Retinal pigment epithelial cell (primary cell): Measurements from ENCODE around the gene SFXN5.
A peak's percentile ranks its signal among the peaks of the same experiment; 100 is the strongest.
"Not testable (repeated sequence)": the region's sequence is repeated elsewhere in the genome, so short reads cannot be mapped to it uniquely, and the experiment has no call there.

Source experiments
- DNase-seq: peaks from one replicate; pipeline ENCODE4 v3.0.0-alpha.2; 2010; ENCODE audit warnings: low read depth
- H3K4me3 ChIP-seq: 2 replicates; pipeline ENCODE4 v1.5.1; 2011; ENCODE audit warnings: mild to moderate bottlenecking, low read length, control low read depth, moderate library complexity
- TF ChIP-seq, protein P1 (sequence below): conservative IDR thresholded peaks from 2 replicates; pipeline ENCODE4 v1.5.1; 2011; ENCODE audit warnings: low read depth, low read length, control low read depth, inconsistent platforms

Gene SFXN5

DNA sequence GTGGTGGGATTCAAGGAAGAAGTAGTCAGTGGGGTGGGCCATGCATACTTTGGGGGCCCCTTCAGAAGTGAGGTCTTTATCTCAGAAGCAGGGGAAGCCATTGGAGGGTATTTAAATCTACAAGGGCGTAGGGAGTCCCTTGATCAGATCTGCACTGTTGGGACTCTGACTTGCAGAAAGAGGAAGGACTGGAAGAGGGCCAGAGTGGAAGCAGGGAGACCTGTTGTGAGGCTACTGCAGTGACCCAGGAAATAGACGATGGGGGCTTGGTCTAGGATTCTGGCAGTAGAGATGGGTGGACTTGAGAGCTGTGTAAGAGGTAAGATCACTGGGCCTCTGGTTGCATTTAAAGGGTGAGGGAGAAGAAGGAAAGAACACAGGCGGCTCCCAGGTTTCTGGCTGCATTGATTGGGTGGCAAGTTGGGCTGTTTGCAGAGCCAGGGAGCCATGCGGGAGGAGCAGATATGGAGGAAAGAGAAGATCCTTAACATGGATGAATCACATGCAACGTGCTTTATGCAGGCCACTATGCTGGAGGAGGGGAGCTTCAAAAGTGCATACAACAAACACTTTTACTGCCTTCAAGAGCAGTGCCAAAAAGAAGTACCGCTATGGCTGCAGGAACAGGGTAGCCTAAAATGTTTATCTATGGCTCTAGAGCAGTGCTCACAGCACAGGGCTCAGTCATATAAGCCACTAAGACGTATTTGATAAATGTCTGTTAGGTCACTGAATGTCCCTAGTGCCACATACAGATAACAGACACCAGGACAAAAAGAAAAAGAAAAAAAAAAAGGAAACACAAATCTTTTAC is 2.3 kb downstream of the SFXN5 start:
- no peak for DNase-seq
- TF ChIP-seq, protein P1, sequence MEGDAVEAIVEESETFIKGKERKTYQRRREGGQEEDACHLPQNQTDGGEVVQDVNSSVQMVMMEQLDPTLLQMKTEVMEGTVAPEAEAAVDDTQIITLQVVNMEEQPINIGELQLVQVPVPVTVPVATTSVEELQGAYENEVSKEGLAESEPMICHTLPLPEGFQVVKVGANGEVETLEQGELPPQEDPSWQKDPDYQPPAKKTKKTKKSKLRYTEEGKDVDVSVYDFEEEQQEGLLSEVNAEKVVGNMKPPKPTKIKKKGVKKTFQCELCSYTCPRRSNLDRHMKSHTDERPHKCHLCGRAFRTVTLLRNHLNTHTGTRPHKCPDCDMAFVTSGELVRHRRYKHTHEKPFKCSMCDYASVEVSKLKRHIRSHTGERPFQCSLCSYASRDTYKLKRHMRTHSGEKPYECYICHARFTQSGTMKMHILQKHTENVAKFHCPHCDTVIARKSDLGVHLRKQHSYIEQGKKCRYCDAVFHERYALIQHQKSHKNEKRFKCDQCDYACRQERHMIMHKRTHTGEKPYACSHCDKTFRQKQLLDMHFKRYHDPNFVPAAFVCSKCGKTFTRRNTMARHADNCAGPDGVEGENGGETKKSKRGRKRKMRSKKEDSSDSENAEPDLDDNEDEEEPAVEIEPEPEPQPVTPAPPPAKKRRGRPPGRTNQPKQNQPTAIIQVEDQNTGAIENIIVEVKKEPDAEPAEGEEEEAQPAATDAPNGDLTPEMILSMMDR = no peak
- H3K4me3 ChIP-seq = peak overlapping the region; percentile 86

DNA sequence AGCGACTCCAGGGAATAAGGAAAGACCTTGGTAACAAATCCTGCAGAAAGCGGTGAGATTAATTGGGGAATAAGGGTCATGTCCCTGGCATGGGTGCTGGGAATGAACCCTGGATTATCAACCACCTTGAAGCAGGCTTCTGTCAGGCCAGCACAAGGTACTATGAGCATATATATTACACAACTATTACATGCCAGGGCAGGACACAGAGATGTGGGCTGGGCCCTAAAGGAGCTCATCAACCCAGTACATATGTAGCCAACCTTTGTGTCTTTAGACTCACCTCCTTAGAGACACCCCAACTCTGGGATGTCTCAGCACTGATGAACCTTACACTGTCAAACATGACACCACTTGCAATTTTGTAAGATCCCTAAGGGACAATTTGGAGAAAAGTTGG is 3.4 kb downstream of the SFXN5 start:
- no peak for DNase-seq
- TF ChIP-seq, protein P1 = no peak
- no peak overlapping the region for H3K4me3 ChIP-seq

DNA sequence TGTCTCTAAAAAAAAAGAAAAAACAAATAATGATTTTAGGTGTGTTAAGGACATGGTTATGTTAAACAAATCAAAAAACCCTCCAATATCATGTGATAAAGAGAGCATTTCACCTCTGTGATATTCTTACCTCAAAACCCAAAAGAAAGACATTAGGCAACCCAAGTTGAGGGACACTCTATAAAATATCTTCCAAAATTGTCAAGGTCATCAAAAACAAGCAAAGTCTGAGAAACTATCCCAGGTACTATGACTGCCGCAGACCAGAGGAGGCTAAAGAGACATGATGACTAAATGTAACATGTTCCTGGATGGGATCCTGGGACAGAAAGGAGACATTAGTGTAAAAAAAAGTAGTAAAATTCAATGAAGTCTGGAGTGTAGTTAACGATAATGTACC is 4.5 kb downstream of the SFXN5 start:
- no peak for DNase-seq
- no peak overlapping the region for H3K4me3 ChIP-seq
- TF ChIP-seq, protein P1 = no peak

DNA sequence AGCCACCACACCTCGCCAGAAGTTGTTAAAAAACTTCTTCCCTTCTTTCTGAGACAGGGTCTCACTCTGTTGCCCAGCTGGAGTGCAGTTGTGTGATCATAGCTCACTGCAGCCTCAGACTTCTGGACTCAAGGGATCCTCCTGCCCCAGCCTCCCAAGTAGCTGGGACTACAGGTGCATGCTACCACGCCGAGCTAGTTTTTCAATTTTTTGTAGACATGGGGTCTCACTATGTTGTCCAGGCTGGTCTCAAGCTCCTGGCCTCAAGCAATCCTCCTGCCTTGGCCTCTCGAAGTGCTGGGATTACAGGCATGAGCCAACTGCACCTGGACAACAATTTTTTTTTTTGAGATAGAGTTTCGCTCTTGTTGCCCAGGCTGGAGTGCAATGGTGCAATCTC is 6.4 kb downstream of the SFXN5 start:
- not testable (repeated sequence) for DNase-seq, H3K4me3 ChIP-seq

DNA sequence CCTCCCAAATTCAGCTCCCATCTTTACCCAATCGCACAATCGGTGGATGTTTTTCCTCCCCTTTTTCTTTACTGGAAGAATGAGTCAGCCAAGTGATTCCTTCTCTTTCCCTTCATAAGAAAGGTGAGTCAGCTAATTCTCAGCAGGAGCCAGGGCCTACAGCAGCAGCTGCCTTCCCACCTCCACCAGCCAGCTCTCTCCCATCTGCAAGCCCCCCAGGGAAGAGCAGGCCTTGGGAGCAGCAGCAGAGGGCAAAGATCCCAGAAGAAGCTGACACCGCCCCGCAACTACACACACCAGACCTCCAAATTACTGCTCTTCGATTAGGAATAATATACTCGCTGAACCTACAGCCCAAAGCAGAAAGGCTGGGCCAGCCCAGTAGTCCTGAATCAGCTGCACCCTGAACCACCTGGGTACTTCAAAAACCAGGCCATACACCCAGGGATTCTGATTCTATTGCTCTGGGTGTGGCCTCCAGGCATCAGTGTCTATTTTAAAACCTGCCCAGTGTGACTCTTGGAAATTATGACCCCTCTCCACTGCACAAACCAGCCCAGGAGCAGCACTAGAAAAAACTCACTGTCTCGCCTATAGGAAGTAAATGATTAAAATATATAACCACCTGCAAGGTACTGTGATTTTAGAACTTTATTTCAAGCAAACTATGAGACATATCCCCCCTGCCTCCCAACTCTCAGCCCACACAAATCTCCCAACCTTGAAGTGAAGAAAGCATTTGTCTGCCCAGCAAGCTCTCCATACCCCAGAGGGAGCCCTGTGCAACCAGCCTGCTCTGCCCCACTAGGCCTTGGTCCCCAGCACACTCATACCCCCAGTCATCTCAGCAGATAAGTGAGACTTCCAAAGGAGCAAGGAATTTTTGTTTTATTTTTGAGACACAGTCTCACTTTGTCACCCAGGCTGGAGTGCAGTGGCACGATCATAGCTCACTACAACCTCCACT is 7.3 kb downstream of the SFXN5 start:
- no peak for DNase-seq
- TF ChIP-seq, protein P1 = no peak
- no peak overlapping the region for H3K4me3 ChIP-seq

GRCh38 chr2:73063472-73063871 is 8.0 kb downstream of the SFXN5 start:
- TF ChIP-seq, protein P1 = no peak
- no peak for DNase-seq
- H3K4me3 ChIP-seq = no peak overlapping the region

GRCh38 chr2:73059106-73059505 is 12.4 kb downstream of the SFXN5 start:
- H3K4me3 ChIP-seq = no peak overlapping the region
- DNase-seq = no peak
- TF ChIP-seq, protein P1 = no peak
